HK-2 (cell line): ENCODE data around the gene RUFY2.
"Not testable (repeated sequence)": the region's sequence is repeated elsewhere in the genome, so short reads cannot be mapped to it uniquely, and the experiment has no call there.

Experiments
- DNase-seq: peaks from one replicate; pipeline ENCODE4 v3.0.0-alpha.2; 2018; ENCODE audit not compliant: unreplicated experiment

RUFY2 gene

GRCh38 chr10:68327889-68328786 lies 78.9 kb downstream of the RUFY2 start:
- no peak for DNase-seq

- not testable (repeated sequence) for DNase-seq
Measured at GRCh38 chr10:68324396-68324795, 82.7 kb downstream of the RUFY2 start.

- no peak for DNase-seq
Measured at GRCh38 chr10:68318331-68319059, 88.6 kb downstream of the RUFY2 start.

- DNase-seq: no peak
Measured at GRCh38 chr10:68315582-68315981, 91.5 kb downstream of the RUFY2 start.

- not testable (repeated sequence) for DNase-seq
Measured at GRCh38 chr10:68314930-68315329, 92.1 kb downstream of the RUFY2 start.

GRCh38 chr10:68310531-68310930 lies 96.5 kb downstream of the RUFY2 start:
- DNase-seq: no peak

- DNase-seq: no peak
Measured at GRCh38 chr10:68305854-68306253, 101.2 kb downstream of the RUFY2 start.

- no peak for DNase-seq
Measured at GRCh38 chr10:68303849-68304412, 103.1 kb downstream of the RUFY2 start.

- no peak for DNase-seq
Measured at GRCh38 chr10:68302871-68303270, 104.2 kb downstream of the RUFY2 start.

GRCh38 chr10:68302503-68302823 lies 104.6 kb downstream of the RUFY2 start:
- no peak for DNase-seq

GRCh38 chr10:68301790-68302502 lies 105.1 kb downstream of the RUFY2 start:
- no peak for DNase-seq

GRCh38 chr10:68301301-68301700 lies 105.8 kb downstream of the RUFY2 start:
- no peak for DNase-seq

- no peak for DNase-seq
Measured at GRCh38 chr10:68296843-68297663, 110.0 kb downstream of the RUFY2 start.
